ENCODE data around the gene CIC. TPM values are rescaled to one million over a fixed set of nuclear protein-coding genes. Genes with fewer than 3 reads are reported as not detected.

Gene CIC
- 41.4 to 63.9 TPM (median 55.5 TPM) in 5 replicates for total RNA-seq (2022; extraction: Qiagen RNA extraction; ENCODE audit: low read depth)

GRCh38 chr19:42268704-42269477, at the start of gene CIC:
TSS of gene CIC (plus strand) at chr19:42269252. CDS start at chr19:42271784, 2,532 bp downstream.

GRCh38 chr19:42219812-42220750, 49.0 kb upstream of the CIC start, which contains the start of gene ZNF526:
TSS of gene ZNF526 (plus strand) at chr19:42220312. CDS start at chr19:42224404, 4,092 bp downstream.

GRCh38 chr19:42242512-42243409, 26.3 kb upstream of the CIC start, which contains the start of gene GSK3A:
TSS of gene GSK3A (minus strand) at chr19:42242602. CDS start at chr19:42242465, 137 bp downstream.

GRCh38 chr19:42254850-42255765, 13.9 kb upstream of the CIC start, which contains the start of gene ERF:
TSS of gene ERF (minus strand) at chr19:42255128. CDS start at chr19:42254999, 129 bp downstream.

GRCh38 chr19:42301646-42302203, 32.7 kb downstream of the CIC start, which contains the start of gene PRR19:
TSS of gene PRR19 (plus strand) at chr19:42302132. CDS start at chr19:42309585, 7,453 bp downstream.

GRCh38 chr19:42313096-42313839, 44.2 kb downstream of the CIC start, which contains the start of gene TMEM145:
TSS of gene TMEM145 (plus strand) at chr19:42313309. CDS start at chr19:42313377, 68 bp downstream.

GRCh38 chr19:42325308-42325895, 56.4 kb downstream of the CIC start, which contains the start of gene MEGF8:
TSS of gene MEGF8 (plus strand) at chr19:42325635. CDS start at chr19:42326244, 609 bp downstream.

Other genes starting within 250 kb of the CIC start
- 0.37 to 1.6 TPM (median 0.47 TPM) in 5 replicates for gene GRIK5, start 199.0 kb upstream of the CIC start, total RNA-seq (2022; extraction: Qiagen RNA extraction; ENCODE audit: low read depth)
- 27.3 to 39.3 TPM (median 37.1 TPM) in 5 replicates for gene ZNF574, start 193.1 kb upstream of the CIC start, total RNA-seq (2022; extraction: Qiagen RNA extraction; ENCODE audit: low read depth)
- gene POU2F2, start 136.8 kb upstream of the CIC start, total RNA-seq (2022; extraction: Qiagen RNA extraction; ENCODE audit: low read depth), result 0.28 to 0.62 TPM (median 0.47 TPM) in 5 replicates
- gene DEDD2, start 51.6 kb upstream of the CIC start, total RNA-seq (2022; extraction: Qiagen RNA extraction; ENCODE audit: low read depth), result 61.5 to 94.8 TPM (median 86.7 TPM) in 5 replicates
- 15.6 to 20.6 TPM (median 19.6 TPM) in 5 replicates for gene ZNF526, start 48.9 kb upstream of the CIC start, total RNA-seq (2022; extraction: Qiagen RNA extraction; ENCODE audit: low read depth)
- gene GSK3A, start 26.6 kb upstream of the CIC start, total RNA-seq (2022; extraction: Qiagen RNA extraction; ENCODE audit: low read depth), result 116 to 166 TPM (median 162 TPM) in 5 replicates
- 96.7 to 133 TPM (median 118 TPM) in 5 replicates for gene ERF, start 14.1 kb upstream of the CIC start, total RNA-seq (2022; extraction: Qiagen RNA extraction; ENCODE audit: low read depth)
- gene PRR19, start 32.9 kb downstream of the CIC start, total RNA-seq (2022; extraction: Qiagen RNA extraction; ENCODE audit: low read depth), result 3.9 to 5.0 TPM (median 3.9 TPM) in 5 replicates
- gene PAFAH1B3, start 33.4 kb downstream of the CIC start, total RNA-seq (2022; extraction: Qiagen RNA extraction; ENCODE audit: low read depth), result 131 to 155 TPM (median 150 TPM) in 5 replicates
- gene TMEM145, start 44.1 kb downstream of the CIC start, total RNA-seq (2022; extraction: Qiagen RNA extraction; ENCODE audit: low read depth), result 3.1 to 4.5 TPM (median 4.2 TPM) in 5 replicates
- gene MEGF8, start 56.4 kb downstream of the CIC start, total RNA-seq (2022; extraction: Qiagen RNA extraction; ENCODE audit: low read depth), result 19.6 to 26.8 TPM (median 23.5 TPM) in 5 replicates
- 37.4 to 59.3 TPM (median 47.4 TPM) in 5 replicates for gene CNFN, start 121.0 kb downstream of the CIC start, total RNA-seq (2022; extraction: Qiagen RNA extraction; ENCODE audit: low read depth)
- 1.1 to 3.3 TPM (median 3.0 TPM) in 5 replicates for gene LIPE, start 158.1 kb downstream of the CIC start, total RNA-seq (2022; extraction: Qiagen RNA extraction; ENCODE audit: low read depth)
- gene CXCL17, start 173.7 kb downstream of the CIC start, total RNA-seq (2022; extraction: Qiagen RNA extraction; ENCODE audit: low read depth), result 0.14 TPM in 1 of 5 replicates, not detected in the others